GM12878 (cell line): ENCODE results near the gene ALDH1A1. TPM values are rescaled to one million over a fixed set of nuclear protein-coding genes. Genes with fewer than 3 reads are reported as not detected.

Experiments
- ATAC-seq: fragments of 200-7000 bp; cut with Tn5 transposase; 3 replicates; pipeline ENCODE4 v1.9.1; 2020; ENCODE audit warnings: mild to moderate bottlenecking, moderate library complexity
- BruUV-seq: library from RNA; stranded (reverse); fragments of 400-500 nt; replicated peaks from 2 replicates; lab custom pipeline; 2021; lab: Mats Ljungman, UMichigan
- CTCF ChIA-PET: fragments of 300-600 bp; sonication (Branson Sonifier 250); formaldehyde crosslinking; extraction: SDS; loops from one replicate; lab custom pipeline; 2021; ENCODE audit warnings: inconsistent platforms; lab: Yijun Ruan, JAX
- POLR2A ChIA-PET: fragments of 350-600 bp; formaldehyde crosslinking; extraction: SDS; loops from one replicate; lab custom pipeline; 2021; ENCODE audit warnings: inconsistent platforms; lab: Charles Lee
- RAD21 ChIA-PET: fragments of 300-600 bp; sonication (Branson Sonifier 250); formaldehyde crosslinking; loops from one replicate; lab custom pipeline; 2023; ENCODE audit warnings: antibody characterized with exemption; ENCODE audit not compliant: unreplicated experiment; lab: Charles Lee
- SMC1A ChIA-PET: fragments of 300-600 bp; sonication (Branson Sonifier 250); formaldehyde crosslinking; loops from one replicate; lab custom pipeline; 2023; ENCODE audit not compliant: unreplicated experiment, uncharacterized antibody; lab: Charles Lee
- DNase-seq: peaks from one replicate; pipeline ENCODE4 v3.0.0-alpha.2; 2011; ENCODE audit warnings: low read depth, low spot score
- FAIRE-seq: peaks from 3 replicates; lab custom pipeline; 2011; peaks lifted over from hg19 to GRCh38; lab: Jason Lieb, UNC
- H2AFZ ChIP-seq: 2 replicates; pipeline ENCODE4 v1.6.0; 2011; ENCODE audit warnings: low read depth, low read length, control low read depth; ENCODE audit not compliant: control insufficient read depth
- H3K27ac ChIP-seq: 2 replicates; pipeline ENCODE4 v1.5.1; 2011; ENCODE audit warnings: control low read depth; ENCODE audit not compliant: control insufficient read depth, insufficient read depth
- H3K27me3 ChIP-seq, 2 experiments: replicated peaks in 1 of 2; 2 replicates each; pipeline versions ENCODE4 v1.6.0 to v1.6.1; 2011; ENCODE audit warnings: low read length in 1 of 2; ENCODE audit not compliant: control insufficient read depth in 2 of 2, insufficient read depth in 2 of 2
- H3K36me3 ChIP-seq, 2 experiments: 2 replicates each; pipeline ENCODE4 v1.5.1; 2011; ENCODE audit warnings: low read length in 1 of 2; ENCODE audit not compliant: control insufficient read depth in 2 of 2, insufficient read depth in 2 of 2
- H3K4me1 ChIP-seq: 2 replicates; pipeline ENCODE4 v1.6.1; 2011; ENCODE audit warnings: mild to moderate bottlenecking, low read length, moderate library complexity, mixed read lengths; ENCODE audit not compliant: control insufficient read depth, insufficient read depth
- H3K4me2 ChIP-seq: 2 replicates; pipeline ENCODE4 v1.6.0; 2011; ENCODE audit warnings: control low read depth; ENCODE audit not compliant: control insufficient read depth, insufficient read depth
- H3K4me3 ChIP-seq: fragments of 200-600 bp; sonication (generic); 2 replicates; pipeline ENCODE4 v1.5.1; 2016
- H3K79me2 ChIP-seq: 2 replicates; pipeline ENCODE4 v1.6.0; 2011; ENCODE audit warnings: low read length; ENCODE audit not compliant: control insufficient read depth, insufficient read depth
- H3K9ac ChIP-seq: 2 replicates; pipeline ENCODE4 v1.8.0; 2011; ENCODE audit warnings: low read length, control low read depth, mixed read lengths; ENCODE audit not compliant: control insufficient read depth, insufficient read depth
- H3K9me3 ChIP-seq: replicated peaks from 3 replicates; pipeline ENCODE4 v1.5.1; 2011; ENCODE audit warnings: mild to moderate bottlenecking, low read length; ENCODE audit not compliant: control insufficient read depth, insufficient read depth
- H4K20me1 ChIP-seq: 2 replicates; pipeline ENCODE4 v1.6.0; 2011; ENCODE audit not compliant: control insufficient read depth, insufficient read depth
- ATF3 ChIP-seq: IDR thresholded peaks from 2 replicates; pipeline ENCODE4 v1.6.1; 2011; ENCODE audit warnings: low read depth, mild to moderate bottlenecking, low read length, moderate library complexity, borderline replicate concordance; ENCODE audit errors: extremely low read depth
- CBX3 ChIP-seq: fragments of 200-600 bp; sonication (generic); IDR thresholded peaks from 2 replicates; pipeline ENCODE4 v1.6.1; 2016; ENCODE audit warnings: low read depth, borderline replicate concordance
- CBX5 ChIP-seq: sonication (generic); IDR thresholded peaks from 2 replicates; pipeline ENCODE4 v1.6.1; 2016; ENCODE audit warnings: low read depth, moderate library complexity, mild to moderate bottlenecking, inconsistent platforms
- E2F4 ChIP-seq: IDR thresholded peaks from 2 replicates; pipeline ENCODE4 v1.6.1; 2012; ENCODE audit warnings: low read depth, low read length, improper control_type of control experiment
- GABPA ChIP-seq: IDR thresholded peaks from 2 replicates; pipeline ENCODE4 v1.6.1; 2014; ENCODE audit warnings: antibody characterized with exemption, low read depth, mild to moderate bottlenecking, inconsistent platforms
- KLF5 ChIP-seq: fragments of 450-650 bp; IDR thresholded peaks from 2 replicates; pipeline ENCODE4 v1.6.1; 2014; ENCODE audit warnings: mild to moderate bottlenecking; ENCODE audit not compliant: partially characterized antibody
- MXI1 ChIP-seq: fragments of 150-350 bp; IDR thresholded peaks from 2 replicates; pipeline ENCODE4 v1.6.1; 2011; ENCODE audit warnings: low read depth, mild to moderate bottlenecking, inconsistent platforms, low read length, improper control_type of control experiment
- RELB ChIP-seq: fragments of 450-650 bp; IDR thresholded peaks from 2 replicates; pipeline ENCODE4 v1.6.1; 2017; ENCODE audit warnings: low read depth, mild to moderate bottlenecking, moderate library complexity
- STAT3 ChIP-seq: IDR thresholded peaks from 2 replicates; pipeline ENCODE4 v1.6.1; 2011; ENCODE audit warnings: low read depth, low read length, improper control_type of control experiment
- ZBED1 ChIP-seq: IDR thresholded peaks from 2 replicates; pipeline ENCODE4 v1.6.1; 2016; ENCODE audit warnings: borderline replicate concordance
- ZNF622 ChIP-seq: fragments of 450-650 bp; IDR thresholded peaks from 2 replicates; pipeline ENCODE4 v1.6.1; 2017; ENCODE audit warnings: mild to moderate bottlenecking, inconsistent platforms
- WGBS: methylation state at CpG from one replicate; pipeline ENCODE4 v1.1.6; 2016; ENCODE audit warnings: low lambda C conversion rate; ENCODE audit not compliant: insufficient replicate concordance, insufficient coverage; ENCODE audit errors: missing lambda C conversion rate; 5-methylcytosine and 5-hydroxymethylcytosine counted together
- in situ Hi-C: fragments of 300-500 bp; cut with MboI; formaldehyde crosslinking; loops from 9 replicates; pipeline ENCODE4 v1.14.3; 2018; ENCODE audit warnings: mixed read lengths
- intact Hi-C: fragments of 100-400 bp; cut with micrococcal nuclease; formaldehyde crosslinking; loops from one replicate; pipeline ENCODE4 v1.14.2; 2022; ENCODE audit not compliant: unreplicated experiment
- polyA plus RNA-seq, 11 experiments: library from polyadenylated mRNA; depleted of rRNA in 4 of 11; unstranded in 6 of 11; stranded (reverse) in 5 of 11; fragments of >200 nt; fragmentation: Nextera tagmentation in 4 of 11; fragmentation: Illumina TruSeq in 1 of 11; extraction: Ambion mirVana in 4 of 11; extraction: Trizol in 1 of 11; gene quantifications; 1 replicate in 1 of 11; 2 replicates in 10 of 11; pipeline versions ENCODE4 v1.2.1 to v1.2.3, GENCODE V29; 2011 to 2016; ENCODE audit warnings: inconsistent platforms in 2 of 11, missing spikeins in 2 of 11, low read depth in 1 of 11
- total RNA-seq, 4 experiments: library from RNA; depleted of rRNA in 3 of 4; stranded (reverse); fragments of >200 nt in 3 of 4; fragmentation: Illumina TruSeq in 1 of 4; extraction: Trizol in 1 of 4; gene quantifications; 2 replicates each; pipeline versions ENCODE4 v1.2.1 to v1.2.3, GENCODE V29; 2013 to 2021

ALDH1A1 gene
- total and polyA plus RNA-seq, 10 of the 15 experiments (the other 5 are each of a cell fraction or from before 2014, with no cell fraction given), result 0.03 to 0.54 TPM; not detected in 8

GRCh38 chr9:72855890-72856523 is 96.8 kb downstream of the ALDH1A1 start:
- Histone ChIP-seq H3K9ac (no peak overlapping the region), H3K79me2 (no peaks in the 10 kb centered on the region), H3K4me1 (no peaks in the 10 kb centered on the region), H3K4me3 (no peak overlapping the region), H4K20me1 (no peaks in the 10 kb centered on the region), H2AFZ (no peak overlapping the region), H3K27me3 (no peaks in the 10 kb centered on the region), H3K4me2 (no peak overlapping the region), H3K36me3 (no peaks in the 10 kb centered on the region)
- BruUV-seq, result no TSS peak
- ChIA-PET SMC1A (interaction anchor here (1.1 to 3.0 kb wide), 3 partner anchors 105 to 225 kb away, joined by 3 to 24 read pairs (median 16); no protein-coding TSS in a partner anchor), RAD21 (interaction anchor here (1.1 kb wide), 1 partner anchor 574 kb away, joined by 3 read pairs; no protein-coding TSS in a partner anchor), CTCF (interaction anchor here (0.6 to 3.3 kb wide), 10 partner anchors 11 to 253 kb away, joined by 3 to 44 read pairs (median 4); no protein-coding TSS in a partner anchor), POLR2A (no interaction called here)
- DNase-seq, result no peak
- intact Hi-C loops (loop anchor here (2.0 to 5.0 kb wide), 2 partner anchors 227 to 326 kb away; no protein-coding TSS in a partner anchor), in situ Hi-C loops (loop anchor here (5.0 to 10.0 kb wide), 2 partner anchors 231 to 329 kb away; no protein-coding TSS in a partner anchor)
- FAIRE-seq, result no peak
- WGBS, result 79% methylated on average over 5 of the region's 5 CpGs
- TF ChIP-seq ZBED1, result no peak
- TF ChIP-seq, all 136 proteins: peak for 0
- ATAC-seq, result no peak
- H3K27ac ChIP-seq, result no peak overlapping the region
- H3K9me3 ChIP-seq, result no peaks in the 10 kb centered on the region

- CTCF ChIA-PET, result interaction anchor here (1.2 to 1.3 kb wide), 2 partner anchors 29 to 211 kb away, joined by 4 read pairs; no protein-coding TSS in a partner anchor
- Histone ChIP-seq H3K4me2 (no peak overlapping the region), H3K9ac (no peak overlapping the region), H3K9me3 (no peaks in the 10 kb centered on the region), H3K4me3 (no peak overlapping the region), H3K4me1 (no peaks in the 10 kb centered on the region), H3K27ac (no peak overlapping the region), H2AFZ (no peak overlapping the region), H3K36me3 (no peaks in the 10 kb centered on the region), H3K27me3 (no peaks in the 10 kb centered on the region), H3K79me2 (no peaks in the 10 kb centered on the region), H4K20me1 (no peaks in the 10 kb centered on the region)
- intact Hi-C loops (loop anchor here (5.0 kb wide), 1 partner anchor 327 kb away; no protein-coding TSS in a partner anchor), in situ Hi-C loops (loop anchor here (5.0 to 10.0 kb wide), 2 partner anchors 232 to 329 kb away; no protein-coding TSS in a partner anchor)
- DNase-seq, result no peak
- no peak for FAIRE-seq
- POLR2A ChIA-PET, result no interaction called here
- SMC1A ChIA-PET, result no interaction called here
- TF ChIP-seq STAT3, result no peak
- no peak for TF ChIP-seq RELB
- no peak for TF ChIP-seq CBX3
- no peak for TF ChIP-seq CBX5
- TF ChIP-seq ATF3, result no peak
- TF ChIP-seq KLF5, result no peak
- TF ChIP-seq ZNF622, result no peak
- TF ChIP-seq E2F4, result no peak
- no peak for TF ChIP-seq GABPA
- TF ChIP-seq MXI1, result no peak
- no peak for ATAC-seq
- WGBS, result 94% methylated on average over 1 of the region's 1 CpG
- no TSS peak for BruUV-seq
- RAD21 ChIA-PET, result no interaction called here
These were observed 97.5 kb downstream of the ALDH1A1 start for GRCh38 chr9:72855321-72855720.
